GM18505 (cell line): ENCODE results near the gene SNIP1.
"Not testable (repeated sequence)": the region's sequence is repeated elsewhere in the genome, so short reads cannot be mapped to it uniquely, and the experiment has no call there.

Source experiments
- ATAC-seq: cut with Tn5 transposase; IDR thresholded peaks from one replicate; pipeline ENCODE4 v1.9.1; 2021; ENCODE audit not compliant: unreplicated experiment
- POLR2A ChIP-seq: IDR thresholded peaks from 4 replicates; pipeline ENCODE4 v1.6.1; 2011; ENCODE audit warnings: borderline replicate concordance; ENCODE audit not compliant: insufficient read depth, insufficient read length; ENCODE audit errors: extremely low read depth

Gene SNIP1

DNA sequence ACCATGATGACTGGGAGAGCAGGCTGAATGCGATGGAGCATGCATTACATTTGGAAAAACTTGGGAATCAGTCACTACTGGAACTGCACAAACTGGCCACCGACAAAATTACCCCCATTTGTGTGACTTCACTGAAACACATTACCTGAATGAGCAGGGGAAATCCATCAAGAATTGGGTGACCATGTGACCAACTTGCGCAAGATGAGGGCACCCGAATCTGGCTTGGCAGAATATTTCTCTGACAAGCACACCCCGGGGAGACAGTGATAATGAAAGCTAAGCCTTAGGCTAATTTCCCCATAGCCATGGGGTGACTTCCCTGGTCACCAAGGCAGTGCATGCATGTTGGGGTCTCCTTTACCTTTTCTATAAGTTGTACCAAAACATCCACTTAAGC lies 9.1 kb downstream of the SNIP1 start:
- ATAC-seq: no peak
- TF ChIP-seq POLR2A: no peak

DNA sequence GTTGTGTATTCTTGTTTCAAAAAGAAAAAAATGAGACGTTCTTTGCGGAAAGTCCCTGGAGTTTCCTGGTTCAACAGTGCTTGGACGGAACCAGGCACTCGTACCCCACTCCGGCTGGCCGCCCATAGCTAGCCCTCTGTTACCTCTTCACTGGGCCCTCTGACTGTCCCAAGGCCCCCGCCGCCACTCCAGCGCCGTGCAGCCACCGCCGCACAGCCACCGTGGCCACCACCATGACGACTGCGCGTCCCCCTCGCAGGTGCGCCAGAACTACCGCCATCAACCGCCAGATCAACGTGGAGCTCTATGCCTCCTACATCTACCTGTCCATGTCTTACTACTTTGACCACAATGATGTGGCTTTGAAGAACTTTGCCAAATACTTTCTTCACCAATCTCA lies 9.6 kb downstream of the SNIP1 start:
- no peak for ATAC-seq
- TF ChIP-seq POLR2A: no peak

DNA sequence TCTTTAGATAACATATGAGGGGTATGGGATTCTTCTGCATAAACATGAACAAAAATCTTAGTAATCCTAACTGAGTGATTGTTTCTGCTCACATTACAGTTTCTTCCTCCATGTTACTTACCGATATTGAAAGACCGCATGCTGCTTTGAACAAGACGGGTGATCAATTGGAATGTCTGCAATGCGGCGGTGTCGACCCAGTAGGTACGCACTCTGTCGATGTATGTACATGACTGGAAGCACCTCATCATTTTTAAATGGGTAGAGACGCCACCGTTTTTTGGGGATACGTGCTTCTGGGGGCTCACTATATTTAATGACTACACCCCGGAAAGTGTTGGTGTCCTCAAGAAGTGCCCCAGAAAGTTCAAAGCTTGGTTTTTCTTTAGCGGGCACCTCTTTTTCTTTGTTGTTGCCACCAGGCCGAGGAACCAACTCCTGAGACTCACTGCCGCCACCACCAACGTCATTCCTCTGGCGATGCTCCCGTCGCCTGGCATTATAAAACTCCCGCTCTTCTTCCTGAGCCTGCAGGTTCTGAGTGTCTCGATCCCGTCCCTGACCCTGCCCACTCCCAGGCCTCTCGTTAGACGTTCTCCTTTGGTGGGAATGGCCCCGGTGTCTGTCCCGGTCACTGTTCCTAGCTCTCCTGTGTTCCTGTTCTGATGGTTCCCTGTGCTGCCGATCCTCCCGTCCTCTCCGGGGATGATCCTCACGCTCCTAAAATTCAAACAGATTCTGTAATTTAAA lies 13.9 kb downstream of the SNIP1 start:
- ATAC-seq: no peak
- no peak for TF ChIP-seq POLR2A

DNA sequence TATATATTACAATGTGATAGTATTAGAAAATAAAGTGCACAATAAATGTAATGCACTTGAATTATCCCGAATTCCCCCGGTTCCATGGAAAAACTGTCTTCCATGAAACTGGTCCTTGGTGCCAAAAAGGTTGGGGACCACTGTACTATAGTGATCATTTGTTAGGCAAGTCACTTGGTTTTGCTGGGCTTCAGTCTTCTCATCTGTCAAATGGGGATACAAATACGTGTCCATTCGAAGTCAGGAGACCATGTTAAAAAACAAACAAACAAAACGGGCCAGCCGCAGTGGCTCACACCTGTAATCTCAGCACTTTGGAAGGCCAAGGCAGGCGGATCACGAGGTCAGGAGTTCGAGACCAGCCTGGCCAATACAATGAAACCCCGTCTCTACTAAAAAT lies 14.9 kb downstream of the SNIP1 start:
- not testable (repeated sequence) for ATAC-seq

DNA sequence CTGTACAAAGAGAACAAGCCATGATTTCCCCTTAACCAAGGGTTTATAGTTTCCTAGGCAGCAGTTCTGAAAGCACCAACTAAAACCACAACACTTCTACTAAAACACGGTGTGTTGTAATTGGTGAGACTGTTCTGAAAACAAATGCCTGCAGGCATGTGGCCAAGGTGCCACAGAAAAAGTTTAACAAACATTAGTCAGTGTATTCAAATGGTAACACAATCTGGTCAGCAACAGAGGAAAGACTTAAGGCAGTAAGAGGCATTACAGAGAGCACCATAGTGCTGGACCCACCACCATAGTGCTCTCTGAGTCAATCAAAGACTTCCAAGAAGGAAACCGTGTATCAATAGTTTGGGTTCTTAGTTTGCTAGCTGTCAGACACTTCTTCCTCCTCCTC lies 16.7 kb downstream of the SNIP1 start:
- no peak for TF ChIP-seq POLR2A

DNA sequence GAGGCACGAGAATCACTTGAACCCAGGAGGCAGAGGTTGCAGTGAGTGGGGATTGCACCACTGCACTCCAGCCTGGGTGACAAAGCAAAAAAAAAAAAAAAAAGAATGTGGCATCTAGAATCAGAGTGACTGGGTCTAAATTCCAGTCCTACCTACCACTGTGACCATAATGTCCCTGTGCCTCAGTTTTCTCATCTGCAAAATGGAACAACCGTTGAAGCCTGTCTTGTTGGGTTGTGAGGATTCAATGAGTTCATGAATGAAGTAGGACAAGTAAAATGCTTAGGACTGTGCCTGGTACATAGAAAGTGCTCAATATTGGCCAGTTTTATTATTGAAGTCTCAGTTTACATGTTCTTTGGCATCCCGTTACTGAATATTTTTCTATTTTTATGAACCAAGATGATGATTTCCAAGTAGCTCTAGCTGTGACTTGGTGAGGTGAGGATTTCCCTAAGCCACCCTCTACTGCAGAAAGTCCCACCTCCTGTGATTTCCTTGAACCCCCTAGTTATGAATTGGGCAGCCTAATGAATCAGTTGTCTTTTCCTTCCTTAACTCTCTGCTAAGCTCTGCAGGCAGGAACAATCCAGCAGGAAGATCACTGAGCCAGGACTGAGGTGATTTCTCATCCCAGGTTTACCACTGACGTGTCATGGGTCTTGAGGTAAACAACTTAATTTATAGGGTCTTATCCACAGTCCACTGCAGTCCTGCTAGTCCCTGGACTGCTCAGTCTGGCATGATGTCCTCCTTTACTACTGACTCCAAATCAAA lies 20.6 kb downstream of the SNIP1 start:
- ATAC-seq: no peak
- TF ChIP-seq POLR2A: no peak

More for the DNA sequence above, 16.7 kb downstream of the SNIP1 start:
- no peak for ATAC-seq

DNA sequence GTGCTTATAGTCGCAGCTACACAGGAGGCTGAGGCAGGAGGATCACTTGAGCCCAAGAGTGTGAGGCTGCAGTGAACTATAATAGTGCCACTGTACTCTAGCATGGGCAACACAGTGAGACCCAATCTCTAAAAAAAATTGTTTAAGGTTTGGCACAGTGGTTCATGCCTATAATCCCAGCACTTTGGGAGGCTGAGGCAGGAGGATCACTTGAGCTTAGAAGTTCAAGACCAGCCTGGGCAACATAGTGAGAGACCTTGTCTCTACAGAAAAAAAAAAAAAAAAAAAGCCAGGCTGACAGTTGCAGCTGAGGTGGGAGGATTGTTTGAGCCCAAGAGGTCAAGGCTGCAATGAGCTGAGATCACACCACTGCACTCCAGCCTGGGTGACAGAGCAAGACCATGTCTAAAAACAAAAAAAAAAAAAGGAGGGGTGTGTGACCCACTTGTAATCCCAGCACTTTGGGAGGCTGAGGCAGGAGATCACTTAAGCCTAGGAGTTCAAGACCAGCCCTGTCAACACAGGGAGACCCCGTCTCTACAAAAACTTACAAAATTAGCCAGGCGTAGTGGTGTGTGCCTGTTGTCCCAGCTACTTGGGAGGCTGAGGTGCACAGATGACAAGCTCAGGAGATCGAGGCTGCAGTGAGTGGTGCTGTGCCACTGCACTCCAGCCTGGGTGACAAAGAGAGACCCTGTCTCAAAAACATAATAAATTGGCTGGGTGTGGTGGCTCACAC lies 21.5 kb downstream of the SNIP1 start:
- ATAC-seq: not testable (repeated sequence)

DNA sequence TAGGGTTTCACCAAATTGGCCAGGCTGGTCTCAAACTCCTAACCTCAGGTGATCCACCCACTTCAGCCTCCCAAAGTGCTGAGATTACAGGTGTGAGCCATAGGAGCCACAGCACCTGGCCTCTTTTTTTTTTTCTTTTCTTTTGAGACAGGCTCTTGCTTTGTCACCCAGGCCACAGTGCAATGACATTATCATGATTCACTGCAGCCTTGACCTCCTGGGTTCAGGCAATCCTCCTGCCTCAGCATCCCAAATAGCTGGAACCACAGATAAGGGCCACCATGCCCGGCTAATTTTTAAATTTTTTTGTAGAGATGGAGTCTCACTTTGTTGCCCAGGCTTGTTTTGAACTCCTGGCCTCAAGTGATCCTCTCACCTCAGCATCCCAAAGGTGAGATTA lies 24.2 kb downstream of the SNIP1 start:
- not testable (repeated sequence) for ATAC-seq

DNA sequence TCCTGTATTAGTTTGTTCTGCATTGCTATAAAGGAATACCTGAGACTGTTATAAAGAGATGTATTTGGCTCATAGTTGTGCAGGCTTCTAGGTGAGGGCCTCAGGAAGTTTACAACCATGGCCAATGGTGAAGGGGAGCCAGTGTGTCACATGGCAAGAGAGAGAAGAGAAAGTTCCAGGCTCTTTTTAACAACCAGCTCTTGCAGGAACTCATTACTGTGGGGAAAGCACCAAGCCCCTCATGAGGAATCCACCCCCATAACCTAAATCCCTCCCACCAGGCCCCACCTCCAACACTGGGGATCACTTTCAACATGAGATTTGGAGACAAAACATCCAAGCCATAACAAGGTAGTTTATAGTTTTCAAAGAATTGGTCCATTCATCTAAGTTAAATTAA lies 34.5 kb downstream of the SNIP1 start:
- ATAC-seq: no peak
- TF ChIP-seq POLR2A: no peak

DNA sequence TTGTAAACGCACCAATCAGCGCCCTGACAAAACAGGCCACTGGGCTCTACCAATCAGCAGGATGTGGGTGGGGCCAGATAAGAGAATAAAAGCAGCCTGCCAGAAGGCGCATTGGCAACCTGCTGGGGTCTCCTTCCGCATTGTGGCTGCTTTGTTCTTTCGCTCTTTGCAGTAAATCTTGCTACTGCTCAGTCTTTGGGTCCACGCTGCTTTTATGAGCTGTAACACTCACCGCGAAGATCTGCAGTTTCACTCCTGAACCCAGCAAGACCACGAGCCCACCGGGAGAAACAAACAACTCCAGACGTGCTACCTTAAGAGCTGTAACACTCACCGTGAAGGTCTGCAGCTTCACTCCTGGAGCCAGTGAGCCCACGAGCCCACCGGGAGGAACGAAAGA lies 35.2 kb downstream of the SNIP1 start:
- not testable (repeated sequence) for ATAC-seq

DNA sequence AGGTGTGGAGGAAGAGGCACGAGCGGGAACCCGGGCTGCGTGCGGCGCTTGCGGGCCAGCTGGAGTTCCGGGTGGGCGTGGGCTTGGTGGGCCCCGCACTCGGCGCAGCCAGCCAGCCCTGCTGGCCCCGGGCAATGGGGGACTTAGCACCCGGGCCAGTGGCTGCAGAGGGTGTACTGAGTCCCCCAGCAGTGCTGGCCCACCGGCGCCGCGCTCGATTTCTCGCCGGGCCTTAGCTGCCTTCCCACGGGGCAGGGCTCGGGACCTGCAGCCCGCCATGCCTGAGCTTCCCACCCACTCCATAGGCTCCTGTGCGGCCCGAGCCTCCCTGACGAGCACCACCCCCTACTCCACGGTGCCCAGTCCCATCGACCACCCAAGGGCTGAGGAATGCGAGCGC lies 35.9 kb downstream of the SNIP1 start:
- ATAC-seq: not testable (repeated sequence)

DNA sequence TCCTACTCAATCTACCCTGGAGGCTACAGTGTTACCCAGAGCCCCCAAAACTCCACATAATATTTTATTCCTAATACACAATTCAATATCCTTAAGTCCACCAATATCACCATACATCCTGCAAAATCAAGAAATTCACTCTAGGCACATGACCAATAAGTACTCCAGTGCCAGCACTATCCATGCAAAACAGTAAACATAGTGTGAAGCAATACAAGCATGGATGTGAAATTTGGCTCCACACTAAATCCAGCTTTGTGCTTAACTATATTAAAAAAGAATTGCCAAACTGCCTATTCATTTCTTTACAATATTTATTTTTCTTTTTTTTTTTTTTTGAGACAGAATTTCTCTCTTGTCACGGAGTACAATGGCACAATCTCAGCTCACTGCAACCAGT lies 36.5 kb downstream of the SNIP1 start:
- no peak for ATAC-seq
- no peak for TF ChIP-seq POLR2A

DNA sequence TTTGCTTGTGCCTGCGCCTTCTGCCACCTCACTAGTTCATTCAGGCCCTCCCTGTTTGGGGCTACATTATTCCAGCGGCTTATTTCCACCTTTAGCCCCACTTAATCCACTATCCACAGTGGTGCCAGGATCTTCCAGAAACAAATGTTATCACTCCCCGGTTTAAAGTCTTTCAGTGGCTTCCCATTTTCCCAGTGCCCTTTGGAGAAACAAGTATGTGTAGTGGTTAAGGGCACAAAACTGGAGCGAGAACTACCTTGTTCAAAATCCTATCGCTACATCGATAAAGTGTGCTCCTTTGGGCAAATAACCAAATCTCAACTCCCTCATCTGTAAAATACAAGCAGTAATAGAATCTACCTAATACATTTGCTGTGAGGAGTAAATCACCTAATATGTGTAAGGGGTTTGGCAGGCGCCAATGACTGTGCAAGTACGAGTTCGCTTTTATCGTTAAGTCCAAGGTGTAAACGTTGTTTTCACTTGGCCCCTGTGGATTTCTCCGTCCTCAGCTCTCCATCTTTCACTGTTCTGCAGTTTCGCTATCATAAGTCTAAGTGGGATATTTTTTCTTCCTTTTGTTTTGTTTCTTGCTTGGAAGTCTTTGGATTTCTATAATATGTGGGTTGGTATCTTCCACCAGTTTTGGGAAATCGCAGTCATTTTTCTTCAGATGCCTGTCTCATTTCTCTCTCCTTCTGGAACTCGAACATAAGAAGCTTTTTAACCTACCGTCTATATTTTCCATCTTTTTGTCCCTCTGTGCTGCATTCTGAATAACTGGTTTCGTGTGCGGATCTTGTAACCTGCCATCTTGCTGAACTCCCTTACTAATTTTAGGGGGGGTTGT lies 38.7 kb downstream of the SNIP1 start:
- TF ChIP-seq POLR2A: no peak
- no peak for ATAC-seq
